DND-41 (cell line): Measurements from ENCODE around the gene ANXA4.

Experiments
- ATAC-seq: fragments of 200-7000 bp; cut with Tn5 transposase; 3 replicates; pipeline ENCODE4 v1.9.1; 2021; ENCODE audit warnings: low read depth; ENCODE audit not compliant: insufficient read depth
- DNase-seq: peaks from one replicate; pipeline ENCODE4 v3.0.0-alpha.2; 2020
- H2AFZ ChIP-seq: 2 replicates; pipeline ENCODE4 v1.6.0; 2012; ENCODE audit warnings: low read depth, low read length
- H3K27ac ChIP-seq: 2 replicates; pipeline ENCODE4 v1.5.1; 2012; ENCODE audit warnings: low read length, inconsistent platforms
- H3K27me3 ChIP-seq: fragments of 200-600 bp; sonication (generic); 2 replicates; pipeline ENCODE4 v1.6.0; 2012; ENCODE audit warnings: low read length, mild to moderate bottlenecking, inconsistent platforms; ENCODE audit not compliant: insufficient read depth, poor library complexity
- H3K36me3 ChIP-seq: 2 replicates; pipeline ENCODE4 v1.5.1; 2012; ENCODE audit warnings: low read length, inconsistent platforms; ENCODE audit not compliant: insufficient read depth
- H3K4me1 ChIP-seq: 2 replicates; pipeline ENCODE4 v1.5.1; 2012; ENCODE audit warnings: mild to moderate bottlenecking, low read length; ENCODE audit not compliant: insufficient read depth
- H3K4me2 ChIP-seq: 2 replicates; pipeline ENCODE4 v1.6.0; 2012; ENCODE audit warnings: mild to moderate bottlenecking, moderate library complexity, low read length, inconsistent platforms; ENCODE audit not compliant: insufficient read depth
- H3K4me3 ChIP-seq, 2 experiments: fragments of 200-600 bp in 1 of 2; shearing (Covaris generic) in 1 of 2; 2 replicates each; pipeline ENCODE4 v1.5.1; 2012 to 2016; ENCODE audit warnings: inconsistent platforms in 2 of 2, low read length in 2 of 2, mild to moderate bottlenecking in 2 of 2, low read depth in 1 of 2, moderate library complexity in 1 of 2
- H3K79me2 ChIP-seq: 2 replicates; pipeline ENCODE4 v1.6.0; 2012; ENCODE audit warnings: low read length, inconsistent platforms; ENCODE audit not compliant: insufficient read depth
- H3K9ac ChIP-seq: 2 replicates; pipeline ENCODE4 v1.6.0; 2012; ENCODE audit warnings: low read depth, mild to moderate bottlenecking, inconsistent platforms, low read length, moderate library complexity
- H3K9me3 ChIP-seq: 2 replicates; pipeline ENCODE4 v1.5.1; 2012; ENCODE audit warnings: low read length, moderate library complexity, mild to moderate bottlenecking, inconsistent platforms; ENCODE audit not compliant: insufficient read depth, severe bottlenecking
- H4K20me1 ChIP-seq: 2 replicates; pipeline ENCODE4 v1.6.0; 2012; ENCODE audit warnings: low read length; ENCODE audit not compliant: insufficient read depth
- EZH2 ChIP-seq: IDR thresholded peaks from 3 replicates; pipeline ENCODE4 v1.6.1; 2012; ENCODE audit warnings: borderline replicate concordance, low read depth, mild to moderate bottlenecking, moderate library complexity, low read length, inconsistent platforms; ENCODE audit not compliant: severe bottlenecking
- TF ChIP-seq, protein P1 (sequence below): IDR thresholded peaks from 2 replicates; pipeline ENCODE4 v1.5.1; 2012; ENCODE audit warnings: borderline replicate concordance, low read length, moderate library complexity, mild to moderate bottlenecking; ENCODE audit not compliant: poor library complexity, severe bottlenecking; ENCODE audit errors: extremely low read depth

ANXA4 gene

DNA sequence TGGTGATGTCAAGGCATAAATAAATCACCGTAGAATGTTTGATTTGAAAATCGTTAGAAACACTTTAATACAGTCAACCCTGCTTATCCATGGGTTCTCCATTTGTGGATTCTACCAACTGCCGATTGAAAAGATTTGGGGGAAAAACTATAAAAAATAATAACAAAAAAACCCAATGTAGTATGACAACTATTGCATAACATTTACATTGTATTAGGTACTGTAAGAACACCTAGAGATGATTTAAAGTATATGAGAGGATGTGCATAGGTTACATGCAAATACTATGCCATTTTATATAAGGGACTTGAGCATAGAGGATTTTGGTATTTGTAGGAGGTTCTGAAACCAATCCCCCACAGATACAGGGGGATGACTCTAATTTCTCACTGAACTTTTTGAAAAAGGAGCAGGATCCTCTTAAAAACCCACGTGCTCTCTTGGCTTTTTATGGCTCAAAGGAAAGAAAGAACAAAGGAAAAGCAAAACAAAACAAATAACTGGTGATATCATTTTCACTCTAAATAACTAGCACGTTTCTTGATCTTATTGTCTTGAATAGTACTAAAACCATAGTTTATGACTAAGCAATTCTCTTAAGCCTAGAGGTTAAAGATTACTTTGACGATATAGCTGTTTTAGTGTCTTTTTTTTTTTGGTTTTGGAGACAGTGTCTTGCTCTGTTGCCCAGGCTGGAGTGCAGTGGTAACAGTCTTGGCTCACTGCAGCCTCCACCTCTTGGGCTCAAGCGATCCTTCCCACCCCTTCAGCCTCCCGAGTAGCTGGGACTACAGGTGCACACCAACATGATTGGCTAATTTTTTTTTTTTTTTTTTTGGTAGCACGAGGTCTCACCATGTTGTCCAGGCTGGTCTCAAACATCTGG lies 104.5 kb downstream of the ANXA4 start:
- Histone ChIP-seq H3K9me3 (no peaks in the 10 kb centered on the region), H3K79me2 (0 out of 2 replicates have a peak, but pooled peaks cover 4% of the 10 kb centered on the region), H3K4me3 (no peak overlapping the region), H4K20me1 (no peaks in the 10 kb centered on the region; the same call in 1 of the 2 replicates), H3K27ac (no peak overlapping the region), H2AFZ (no peak overlapping the region), H3K9ac (no peak overlapping the region), H3K36me3 (peaks cover 91% of the 10 kb centered on the region), H3K27me3 (no peaks in the 10 kb centered on the region), H3K4me2 (no peak overlapping the region), H3K4me1 (no peaks in the 10 kb centered on the region)
- ATAC-seq (no peak), DNase-seq (no peak)
- TF ChIP-seq EZH2: no peak
- TF ChIP-seq, protein P1, sequence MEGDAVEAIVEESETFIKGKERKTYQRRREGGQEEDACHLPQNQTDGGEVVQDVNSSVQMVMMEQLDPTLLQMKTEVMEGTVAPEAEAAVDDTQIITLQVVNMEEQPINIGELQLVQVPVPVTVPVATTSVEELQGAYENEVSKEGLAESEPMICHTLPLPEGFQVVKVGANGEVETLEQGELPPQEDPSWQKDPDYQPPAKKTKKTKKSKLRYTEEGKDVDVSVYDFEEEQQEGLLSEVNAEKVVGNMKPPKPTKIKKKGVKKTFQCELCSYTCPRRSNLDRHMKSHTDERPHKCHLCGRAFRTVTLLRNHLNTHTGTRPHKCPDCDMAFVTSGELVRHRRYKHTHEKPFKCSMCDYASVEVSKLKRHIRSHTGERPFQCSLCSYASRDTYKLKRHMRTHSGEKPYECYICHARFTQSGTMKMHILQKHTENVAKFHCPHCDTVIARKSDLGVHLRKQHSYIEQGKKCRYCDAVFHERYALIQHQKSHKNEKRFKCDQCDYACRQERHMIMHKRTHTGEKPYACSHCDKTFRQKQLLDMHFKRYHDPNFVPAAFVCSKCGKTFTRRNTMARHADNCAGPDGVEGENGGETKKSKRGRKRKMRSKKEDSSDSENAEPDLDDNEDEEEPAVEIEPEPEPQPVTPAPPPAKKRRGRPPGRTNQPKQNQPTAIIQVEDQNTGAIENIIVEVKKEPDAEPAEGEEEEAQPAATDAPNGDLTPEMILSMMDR: no peak

DNA sequence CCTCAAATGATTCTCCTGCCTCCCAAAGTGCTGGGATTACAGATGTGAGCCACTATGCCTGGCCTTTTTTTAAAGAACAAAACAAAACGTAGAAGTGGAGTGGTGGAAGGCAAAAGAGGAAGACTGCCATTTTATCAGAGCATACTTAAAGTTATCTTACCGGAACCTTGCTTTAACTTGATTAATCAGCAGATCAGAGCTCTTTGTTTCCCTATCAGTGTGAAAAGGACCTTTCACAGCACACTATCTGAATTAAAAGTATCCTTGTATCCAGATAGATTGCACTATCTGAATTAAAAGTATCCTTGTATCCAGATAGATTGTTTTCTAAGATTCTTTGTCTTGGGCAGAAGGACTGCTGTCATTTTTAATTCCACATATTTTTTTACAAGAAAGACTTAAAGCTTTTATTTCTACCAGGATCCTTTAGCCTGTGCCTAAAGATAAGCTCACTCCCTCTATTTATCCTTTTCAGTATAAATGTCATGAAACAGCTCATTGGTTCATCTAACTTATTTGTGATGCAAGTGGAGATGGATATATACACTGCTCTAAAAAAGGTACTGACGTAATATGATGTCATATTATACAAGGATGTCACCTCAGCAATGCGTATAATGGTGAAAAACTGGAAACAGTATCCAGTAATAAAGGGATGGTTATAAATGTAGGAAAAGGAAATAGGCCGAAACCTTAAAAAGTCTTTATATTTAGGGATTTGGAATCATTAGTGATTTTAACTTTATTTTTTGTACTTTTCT lies 105.3 kb downstream of the ANXA4 start:
- Histone ChIP-seq H3K9ac (no peak overlapping the region), H3K4me3 (no peak overlapping the region), H3K9me3 (no peaks in the 10 kb centered on the region), H3K27ac (no peak overlapping the region), H3K4me1 (no peaks in the 10 kb centered on the region), H3K4me2 (no peak overlapping the region), H2AFZ (no peak overlapping the region), H4K20me1 (no peaks in the 10 kb centered on the region; the same call in 1 of the 2 replicates), H3K79me2 (0 out of 2 replicates have a peak, but pooled peaks cover 4% of the 10 kb centered on the region), H3K27me3 (no peaks in the 10 kb centered on the region), H3K36me3 (peaks cover 91% of the 10 kb centered on the region)
- TF ChIP-seq EZH2: no peak
- TF ChIP-seq, protein P1: no peak
- DNase-seq (no peak), ATAC-seq (no peak)

DNA sequence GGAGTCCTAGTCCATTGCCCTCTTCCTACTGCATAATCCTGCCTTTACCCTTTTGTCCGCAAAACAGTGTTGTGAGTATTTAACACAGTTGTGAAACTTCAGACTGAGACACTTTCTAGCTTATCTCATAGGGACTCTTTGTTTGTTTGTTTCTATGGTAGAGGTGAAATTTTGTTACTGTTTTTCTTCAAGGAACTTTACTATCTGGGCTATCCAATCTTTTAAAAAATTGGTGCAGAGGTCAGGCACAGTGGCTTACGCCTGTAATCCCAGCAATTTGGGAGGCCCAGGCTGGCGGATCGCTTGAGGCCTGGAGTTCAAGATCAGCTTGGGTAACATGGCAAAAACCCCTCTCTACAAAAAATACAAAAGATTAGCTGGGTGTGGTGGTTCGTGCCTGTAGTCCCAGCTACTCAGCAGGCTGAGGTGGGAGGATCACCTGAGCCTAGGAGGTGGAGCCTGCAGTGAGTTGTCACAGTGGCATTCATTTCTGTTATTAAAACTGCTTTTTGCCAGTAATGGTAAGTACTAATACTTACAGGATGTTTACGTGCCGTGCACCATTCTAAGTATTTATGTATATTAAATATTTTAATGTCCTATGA lies 106.4 kb downstream of the ANXA4 start:
- H4K20me1 ChIP-seq: no peaks in the 10 kb centered on the region; the same call in 1 of the 2 replicates
- no peak overlapping the region for H3K4me2 ChIP-seq
- DNase-seq (no peak), ATAC-seq (no peak)
- H3K27ac ChIP-seq: no peak overlapping the region
- 0 out of 2 replicates have a peak, but pooled peaks cover 4% of the 10 kb centered on the region for H3K79me2 ChIP-seq
- H3K27me3 ChIP-seq: no peaks in the 10 kb centered on the region
- no peak overlapping the region for H2AFZ ChIP-seq
- H3K4me3 ChIP-seq: no peak overlapping the region
- H3K36me3 ChIP-seq: peaks cover 89% of the 10 kb centered on the region
- TF ChIP-seq EZH2: no peak
- TF ChIP-seq, protein P1: no peak
- H3K9me3 ChIP-seq: no peaks in the 10 kb centered on the region
- no peak overlapping the region for H3K9ac ChIP-seq
- H3K4me1 ChIP-seq: no peaks in the 10 kb centered on the region
